ENCODE results near the gene BRIP1.

- TF ChIP-seq POLR2AphosphoS5 (IDR thresholded peaks at IDR 0.05) (no peak), CTCF (IDR thresholded peaks at IDR 0.05) (no peak), POLR2A (IDR thresholded peaks at IDR 0.05; ENCODE audit: low read depth) (no peak)
Measured at GRCh38 chr17:61660746-61661485, 202.4 kb downstream of the BRIP1 start.
